Neuronal stem cell (in vitro differentiated cells): ENCODE measurements around the gene LIPE.

Experiments used
- DNase-seq: peaks from one replicate; pipeline ENCODE4 v3.0.0-alpha.2; 2013; ENCODE audit warnings: low spot score
- H2AFZ ChIP-seq: one replicate; pipeline ENCODE4 v1.6.1; 2013; ENCODE audit warnings: mild to moderate bottlenecking, low read length, inconsistent platforms
- H2AK5ac ChIP-seq: 2 replicates; pipeline ENCODE4 v1.6.1; 2013; ENCODE audit warnings: low read depth, mild to moderate bottlenecking, inconsistent platforms, low read length, moderate library complexity, mixed read lengths
- H2BK120ac ChIP-seq: 2 replicates; pipeline ENCODE4 v1.6.1; 2013; ENCODE audit warnings: low read depth, mild to moderate bottlenecking, inconsistent platforms, low read length, moderate library complexity, mixed read lengths
- H2BK12ac ChIP-seq: one replicate; pipeline ENCODE4 v1.6.1; 2013; ENCODE audit warnings: low read length, inconsistent platforms
- H2BK15ac ChIP-seq: 2 replicates; pipeline ENCODE4 v1.6.1; 2013; ENCODE audit warnings: mild to moderate bottlenecking, low read length, inconsistent platforms, mixed read lengths
- H2BK5ac ChIP-seq: one replicate; pipeline ENCODE4 v1.6.1; 2013; ENCODE audit warnings: inconsistent platforms, mild to moderate bottlenecking, low read length, moderate library complexity
- H3K14ac ChIP-seq: one replicate; pipeline ENCODE4 v1.6.1; 2013; ENCODE audit warnings: low read length, inconsistent platforms
- H3K18ac ChIP-seq: 2 replicates; pipeline ENCODE4 v1.6.1; 2013; ENCODE audit warnings: low read length, inconsistent platforms
- H3K23ac ChIP-seq: 2 replicates; pipeline ENCODE4 v1.6.1; 2013; ENCODE audit warnings: low read depth, mild to moderate bottlenecking, mixed read lengths, low read length, inconsistent platforms; ENCODE audit not compliant: poor library complexity
- H3K27ac ChIP-seq: replicated peaks from 3 replicates; pipeline ENCODE4 v1.5.1; 2013; ENCODE audit warnings: low read length, inconsistent platforms
- H3K27me3 ChIP-seq, 3 experiments: 2 replicates each; pipeline ENCODE4 v1.6.1; 2013; ENCODE audit warnings: low read length in 3 of 3, mild to moderate bottlenecking in 2 of 3, inconsistent platforms in 1 of 3, low read depth in 1 of 3, mixed read lengths in 1 of 3, moderate library complexity in 1 of 3; ENCODE audit not compliant: control insufficient read depth in 3 of 3, insufficient read depth in 3 of 3
- H3K36me3 ChIP-seq, 2 donors: replicated peaks in 1 of 2; 2 replicates each; pipeline ENCODE4 v1.6.1; 2013; ENCODE audit warnings: low read length in 2 of 2; ENCODE audit not compliant: control insufficient read depth in 2 of 2, insufficient read depth in 2 of 2
- H3K4ac ChIP-seq: 2 replicates; pipeline ENCODE4 v1.6.1; 2013; ENCODE audit warnings: inconsistent platforms, mild to moderate bottlenecking, low read length, moderate library complexity
- H3K4me1 ChIP-seq, 2 donors: 1 replicate in 1 of 2; 2 replicates in 1 of 2; pipeline ENCODE4 v1.6.1; 2013; ENCODE audit warnings: low read length in 2 of 2, low read depth in 1 of 2; ENCODE audit not compliant: control insufficient read depth in 2 of 2, insufficient read depth in 1 of 2
- H3K4me2 ChIP-seq: one replicate; pipeline ENCODE4 v1.6.1; 2013; ENCODE audit warnings: mild to moderate bottlenecking, low read length, inconsistent platforms; ENCODE audit not compliant: insufficient read depth, poor library complexity, severe bottlenecking
- H3K4me3 ChIP-seq, 2 donors: 2 replicates each; pipeline ENCODE4 v1.5.1; 2013; ENCODE audit warnings: low read length in 2 of 2, mild to moderate bottlenecking in 2 of 2, inconsistent platforms in 1 of 2, moderate library complexity in 1 of 2
- H3K79me1 ChIP-seq: one replicate; pipeline ENCODE4 v1.6.1; 2013; ENCODE audit warnings: low read depth, mild to moderate bottlenecking, inconsistent platforms, low read length, moderate library complexity
- H3K9ac ChIP-seq: one replicate; pipeline ENCODE4 v1.6.1; 2013; ENCODE audit warnings: mild to moderate bottlenecking, low read depth, low read length, inconsistent platforms; ENCODE audit not compliant: poor library complexity
- H3K9me3 ChIP-seq, 2 donors: replicated peaks in 1 of 2; 2 replicates each; pipeline versions ENCODE3 to v1.6.1; 2013; ENCODE audit warnings: low read length in 2 of 2, mild to moderate bottlenecking in 2 of 2, inconsistent platforms in 1 of 2, low read depth in 1 of 2, mixed read lengths in 1 of 2, moderate library complexity in 1 of 2; ENCODE audit not compliant: control insufficient read depth in 2 of 2, insufficient read depth in 1 of 2
- H4K8ac ChIP-seq: one replicate; pipeline ENCODE4 v1.6.1; 2013; ENCODE audit warnings: low read depth, mild to moderate bottlenecking, inconsistent platforms, low read length, moderate library complexity
- H4K91ac ChIP-seq: one replicate; pipeline ENCODE4 v1.6.1; 2013; ENCODE audit warnings: low read length, low read depth, mild to moderate bottlenecking, inconsistent platforms; ENCODE audit not compliant: poor library complexity
- WGBS, 2 donors: extraction: QIAGEN DNeasy Blood & Tissue Kit; methylation state at CpG; one replicate each; pipeline ENCODE4 v1.1.7; 2013; ENCODE audit warnings: missing lambda C conversion rate in 2 of 2, mixed read lengths in 1 of 2; ENCODE audit not compliant: insufficient read length in 2 of 2, insufficient replicate concordance in 1 of 2; ENCODE audit errors: extremely low coverage in 2 of 2; 5-methylcytosine and 5-hydroxymethylcytosine counted together

Gene LIPE

DNA sequence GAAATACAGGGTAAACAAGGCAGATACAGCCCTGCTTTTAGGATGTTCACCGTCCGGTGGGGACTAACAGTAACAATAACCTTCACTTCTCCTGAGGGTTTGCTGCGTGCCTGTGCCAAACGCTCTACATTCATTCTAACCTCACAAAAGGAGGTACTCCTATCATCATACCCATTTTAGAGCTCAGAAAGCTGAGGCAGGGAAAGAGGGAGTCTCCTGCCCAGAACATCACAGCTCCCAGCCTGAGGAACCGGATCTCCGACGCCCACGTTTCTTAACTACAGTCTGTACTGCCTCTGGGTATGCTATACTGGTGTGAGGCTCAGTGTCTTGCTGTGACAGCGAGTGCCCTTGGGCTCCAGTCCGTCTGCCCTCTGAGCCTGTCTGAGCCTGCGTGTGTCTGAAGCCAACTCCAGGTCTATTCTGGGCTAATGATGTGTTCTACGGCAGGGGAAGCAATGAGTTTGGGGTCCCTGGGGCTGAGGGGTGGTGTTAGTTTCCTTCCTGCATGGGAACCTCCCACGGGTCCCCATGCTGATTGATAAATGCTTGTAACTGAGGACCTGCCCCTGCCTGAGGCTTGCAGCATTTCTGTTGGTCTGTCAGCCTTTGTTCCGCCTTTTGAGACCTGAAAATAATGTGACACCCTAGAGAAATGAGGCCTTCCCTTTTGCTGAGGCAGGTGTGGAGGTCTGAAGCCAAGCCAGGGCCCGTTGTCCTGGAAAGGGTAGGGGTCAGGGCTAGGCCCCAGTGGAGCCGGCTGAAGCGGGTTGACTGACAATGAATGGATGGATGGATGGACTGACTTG is 4.9 kb downstream of the LIPE start:
- Histone ChIP-seq H2BK12ac (no peak overlapping the region), H3K4me2 (peak overlapping the region; percentile 85), H2AK5ac (peak overlapping the region; percentile 73), H3K14ac (no peak overlapping the region), H3K36me3 (peaks cover 2 to 10% of the 10 kb centered on the region in 2 donors), H3K4me1 (peaks cover 15 to 16% of the 10 kb centered on the region in 2 donors), H3K23ac (no peak overlapping the region), H4K8ac (no peak overlapping the region), H2BK120ac (no peak overlapping the region), H3K27ac (no peak overlapping the region), H4K91ac (no peak overlapping the region), H3K9me3 (peaks cover 0 to 6% of the 10 kb centered on the region in 2 donors), H3K27me3 (peaks cover 0 to 13% (median 0%) of the 10 kb centered on the region in 3 experiments), H3K79me1 (peaks cover 3% of the 10 kb centered on the region), H2BK15ac (no peak overlapping the region), H2AFZ (peak overlapping the region; percentile 96), H3K18ac (peak overlapping the region; percentile 21), H2BK5ac (no peak overlapping the region), H3K4me3 (peak overlapping the region; percentile 91 to 95), H3K9ac (peak overlapping the region; percentile 64), H3K4ac (no peak overlapping the region)
- no CpG with 5 or more reads among the region's 17 CpGs for WGBS, 2 donors
- DNase-seq, result no peak

DNA sequence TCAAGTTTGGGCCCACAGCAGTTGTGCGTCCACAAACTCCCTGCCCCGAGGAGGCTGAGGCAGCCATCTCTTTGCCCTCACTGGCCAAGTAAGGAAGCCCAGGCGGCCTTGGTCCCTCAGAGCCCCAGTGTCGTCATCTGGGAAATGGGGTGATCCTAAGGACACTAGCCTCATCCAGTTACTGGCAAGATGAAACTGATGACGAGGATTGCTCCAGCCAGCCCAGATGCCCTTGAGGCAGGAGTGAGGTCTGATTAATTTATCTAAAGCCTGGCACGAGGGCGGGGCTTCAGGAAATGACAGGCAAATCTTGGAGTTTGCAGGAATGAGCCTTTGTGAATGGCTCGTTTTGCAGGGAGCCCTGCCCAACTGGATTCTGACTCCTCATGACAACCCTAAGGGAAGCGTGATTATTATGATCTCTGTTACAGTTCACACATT is 5.6 kb downstream of the LIPE start:
- peaks cover 0 to 13% (median 0%) of the 10 kb centered on the region in 3 experiments for H3K27me3 ChIP-seq
- no peak overlapping the region for H3K9ac ChIP-seq
- no peak overlapping the region for H2BK120ac ChIP-seq
- no peak for DNase-seq
- no peak overlapping the region for H3K14ac ChIP-seq
- peak overlapping the region; percentile 40 for H3K23ac ChIP-seq
- H2BK15ac ChIP-seq, result no peak overlapping the region
- no peak overlapping the region for H3K4me2 ChIP-seq
- H3K9me3 ChIP-seq, result peaks cover 0 to 6% of the 10 kb centered on the region in 2 donors
- H4K8ac ChIP-seq, result no peak overlapping the region
- H3K4me1 ChIP-seq, result peaks cover 15 to 16% of the 10 kb centered on the region in 2 donors
- peak overlapping the region; percentile 59 for H2BK5ac ChIP-seq
- peak overlapping the region in 1 of 2 donors; percentile 95 for H3K4me3 ChIP-seq
- peak overlapping the region; percentile 27 for H2AK5ac ChIP-seq
- H3K79me1 ChIP-seq, result peaks cover 3% of the 10 kb centered on the region
- no peak overlapping the region for H4K91ac ChIP-seq
- H3K36me3 ChIP-seq, result peaks cover 2 to 13% of the 10 kb centered on the region in 2 donors
- no peak overlapping the region for H3K4ac ChIP-seq
- no peak overlapping the region for H2AFZ ChIP-seq
- H3K18ac ChIP-seq, result no peak overlapping the region
- no peak overlapping the region for H3K27ac ChIP-seq
- WGBS, 2 donors, result no CpG with 5 or more reads among the region's 9 CpGs
- H2BK12ac ChIP-seq, result no peak overlapping the region

DNA sequence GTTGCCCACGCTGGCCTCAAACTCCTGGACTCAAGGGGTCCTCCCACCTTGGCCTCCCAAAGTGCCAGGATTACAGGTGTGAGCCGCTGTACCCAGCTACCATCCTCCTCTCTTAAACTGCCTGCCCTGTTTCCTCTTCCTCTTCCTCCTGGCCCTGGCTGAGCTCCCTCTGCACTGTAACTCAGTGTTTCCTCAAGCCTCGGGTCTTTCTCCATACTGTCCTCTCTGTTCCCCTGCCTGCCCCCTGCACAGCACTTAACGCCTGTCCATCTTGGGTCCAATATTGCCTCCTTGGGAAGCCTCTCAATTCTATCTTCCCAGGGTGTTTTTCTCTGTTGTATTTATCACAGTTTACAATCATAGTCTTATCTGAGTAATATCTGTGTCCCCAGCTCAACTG is 6.1 kb downstream of the LIPE start:
- Histone ChIP-seq H3K9me3 (peaks cover 0 to 6% of the 10 kb centered on the region in 2 donors), H2BK120ac (no peak overlapping the region), H3K4me1 (peaks cover 15 to 16% of the 10 kb centered on the region in 2 donors), H3K14ac (no peak overlapping the region), H3K9ac (no peak overlapping the region), H2BK15ac (no peak overlapping the region), H3K36me3 (peaks cover 2 to 17% of the 10 kb centered on the region in 2 donors), H3K4ac (no peak overlapping the region), H3K4me3 (no peak overlapping the region), H3K79me1 (peaks cover 3% of the 10 kb centered on the region), H3K27ac (no peak overlapping the region), H2BK12ac (peak overlapping the region; percentile 78), H3K27me3 (peaks cover 0 to 13% (median 0%) of the 10 kb centered on the region in 3 experiments), H2AFZ (no peak overlapping the region), H2BK5ac (no peak overlapping the region), H3K23ac (no peak overlapping the region), H3K4me2 (no peak overlapping the region), H2AK5ac (peak overlapping the region; percentile 27), H3K18ac (no peak overlapping the region), H4K91ac (no peak overlapping the region), H4K8ac (peak overlapping the region; percentile 9)
- no CpG with 5 or more reads among the region's 4 CpGs for WGBS, 2 donors
- DNase-seq, result no peak

DNA sequence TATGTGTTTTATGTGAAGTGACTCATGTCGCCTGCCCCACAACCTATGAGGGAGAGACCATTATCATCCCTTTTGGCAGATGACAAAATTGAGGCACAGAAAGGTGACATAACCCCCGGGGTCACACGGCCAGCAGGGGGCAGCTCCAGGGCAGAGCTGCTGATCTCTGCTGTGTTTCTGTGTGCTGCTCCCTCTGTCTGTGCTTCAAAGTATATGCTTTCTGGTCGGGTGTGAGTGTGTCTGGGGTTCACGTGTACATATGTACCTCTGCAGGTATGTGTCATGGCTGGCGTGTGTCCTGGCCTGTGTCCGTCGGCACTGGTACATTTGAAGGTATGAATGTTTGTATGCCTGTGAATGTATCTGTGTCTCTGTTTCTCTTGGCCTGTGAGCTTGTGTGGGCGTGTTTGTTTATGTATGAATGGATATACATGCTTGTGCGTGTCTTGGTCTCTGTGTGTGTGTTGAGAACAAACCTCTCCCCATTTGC is 7.1 kb downstream of the LIPE start:
- Histone ChIP-seq H3K4me2 (no peak overlapping the region), H3K18ac (peak overlapping the region; percentile 42), H3K4me3 (no peak overlapping the region), H2BK120ac (no peak overlapping the region), H4K8ac (no peak overlapping the region), H3K9me3 (peaks cover 0 to 6% of the 10 kb centered on the region in 2 donors), H2BK12ac (no peak overlapping the region), H3K23ac (peak overlapping the region; percentile 62), H3K27me3 (peaks cover 0 to 13% (median 0%) of the 10 kb centered on the region in 3 experiments), H3K4ac (no peak overlapping the region), H3K79me1 (peaks cover 3% of the 10 kb centered on the region), H3K36me3 (peaks cover 2 to 20% of the 10 kb centered on the region in 2 donors), H2BK5ac (no peak overlapping the region), H3K4me1 (peaks cover 15 to 16% of the 10 kb centered on the region in 2 donors), H3K14ac (no peak overlapping the region), H2BK15ac (no peak overlapping the region), H2AK5ac (no peak overlapping the region), H3K27ac (no peak overlapping the region), H4K91ac (no peak overlapping the region), H2AFZ (no peak overlapping the region), H3K9ac (no peak overlapping the region)
- no CpG with 5 or more reads among the region's 10 CpGs for WGBS, 2 donors
- no peak for DNase-seq
